NT2/D1 (cell line): ENCODE results near the gene OR52A1.
"Not testable (repeated sequence)": the region's sequence is repeated elsewhere in the genome, so short reads cannot be mapped to it uniquely, and the experiment has no call there.

Experiments used
- DNase-seq: peaks from one replicate; pipeline ENCODE4 v3.0.0-alpha.2; 2011; ENCODE audit warnings: low read depth, low spot score
- H3K27me3 ChIP-seq: 2 replicates; pipeline ENCODE4 v1.6.0; 2011; ENCODE audit warnings: mild to moderate bottlenecking; ENCODE audit not compliant: insufficient read length, insufficient read depth
- H3K36me3 ChIP-seq: 2 replicates; pipeline ENCODE4 v1.6.1; 2011; ENCODE audit warnings: mild to moderate bottlenecking, low read length, mixed read lengths; ENCODE audit not compliant: insufficient read depth, insufficient read length
- H3K4me1 ChIP-seq: 2 replicates; pipeline ENCODE4 v1.5.1; 2011; ENCODE audit not compliant: insufficient read depth, insufficient read length
- H3K4me3 ChIP-seq: 2 replicates; pipeline ENCODE4 v1.5.1; 2011; ENCODE audit warnings: low read depth; ENCODE audit not compliant: insufficient read length
- H3K9ac ChIP-seq: 2 replicates; pipeline ENCODE4 v1.6.0; 2011; ENCODE audit warnings: low read depth; ENCODE audit not compliant: insufficient read length
- H3K9me3 ChIP-seq: 2 replicates; pipeline ENCODE4 v1.5.1; 2011; ENCODE audit warnings: mild to moderate bottlenecking, low read length; ENCODE audit not compliant: insufficient read depth
- SUZ12 ChIP-seq: IDR thresholded peaks from 2 replicates; pipeline ENCODE4 v1.6.1; 2011; ENCODE audit not compliant: insufficient read length, insufficient read depth; ENCODE audit errors: extremely low read depth
- YY1 ChIP-seq: IDR thresholded peaks from 2 replicates; pipeline ENCODE4 v1.6.1; 2011; ENCODE audit not compliant: insufficient read length, insufficient read depth
- ZNF274 ChIP-seq: IDR thresholded peaks from 2 replicates; pipeline ENCODE4 v1.6.1; 2011; ENCODE audit warnings: mild to moderate bottlenecking, low read depth, low read length

Gene OR52A1

DNA sequence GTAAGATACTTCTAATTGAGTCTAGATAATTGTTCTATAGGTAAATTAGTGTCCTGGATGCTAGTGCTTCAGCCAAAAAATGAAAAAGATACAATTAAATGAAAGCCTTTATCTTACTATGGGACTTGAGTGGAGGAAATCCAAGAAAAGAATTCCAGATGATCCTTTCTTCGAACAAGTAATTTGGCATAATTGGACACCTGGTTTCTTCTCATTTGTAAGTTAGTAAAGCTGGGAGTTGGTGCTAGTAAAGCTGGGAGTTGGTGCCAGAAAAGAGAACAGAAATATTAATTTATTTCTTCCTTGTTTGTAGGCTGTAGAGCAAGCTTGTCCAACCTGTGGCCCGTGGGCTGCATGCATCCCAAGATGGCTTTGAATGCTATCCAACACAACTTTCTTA is 33.6 kb upstream of the OR52A1 start:
- no peak overlapping the region for H3K4me3 ChIP-seq
- H3K9me3 ChIP-seq, result peaks cover 6% of the 10 kb centered on the region
- H3K27me3 ChIP-seq, result no peaks in the 10 kb centered on the region
- no peaks in the 10 kb centered on the region for H3K36me3 ChIP-seq
- TF ChIP-seq SUZ12 (no peak), YY1 (no peak), ZNF274 (no peak)
- H3K9ac ChIP-seq, result no peak overlapping the region
- DNase-seq, result no peak
- no peaks in the 10 kb centered on the region for H3K4me1 ChIP-seq

- DNase-seq, result no peak
- H3K27me3 ChIP-seq, result no peaks in the 10 kb centered on the region
- no peaks in the 10 kb centered on the region for H3K9me3 ChIP-seq
- H3K4me3 ChIP-seq, result no peak overlapping the region
- H3K4me1 ChIP-seq, result no peaks in the 10 kb centered on the region
- TF ChIP-seq SUZ12 (no peak), YY1 (no peak), ZNF274 (no peak)
- no peaks in the 10 kb centered on the region for H3K36me3 ChIP-seq
- no peak overlapping the region for H3K9ac ChIP-seq
These were observed 23.7 kb upstream of the OR52A1 start for GRCh38 chr11:5178046-5178837.

GRCh38 chr11:5174934-5175333 is 20.4 kb upstream of the OR52A1 start:
- Histone ChIP-seq H3K4me1 (no peaks in the 10 kb centered on the region), H3K9ac (no peak overlapping the region), H3K27me3 (no peaks in the 10 kb centered on the region), H3K9me3 (no peaks in the 10 kb centered on the region), H3K36me3 (no peaks in the 10 kb centered on the region), H3K4me3 (no peak overlapping the region)
- no peak for TF ChIP-seq SUZ12
- TF ChIP-seq YY1, result no peak
- no peak for TF ChIP-seq ZNF274
- DNase-seq, result no peak

DNA sequence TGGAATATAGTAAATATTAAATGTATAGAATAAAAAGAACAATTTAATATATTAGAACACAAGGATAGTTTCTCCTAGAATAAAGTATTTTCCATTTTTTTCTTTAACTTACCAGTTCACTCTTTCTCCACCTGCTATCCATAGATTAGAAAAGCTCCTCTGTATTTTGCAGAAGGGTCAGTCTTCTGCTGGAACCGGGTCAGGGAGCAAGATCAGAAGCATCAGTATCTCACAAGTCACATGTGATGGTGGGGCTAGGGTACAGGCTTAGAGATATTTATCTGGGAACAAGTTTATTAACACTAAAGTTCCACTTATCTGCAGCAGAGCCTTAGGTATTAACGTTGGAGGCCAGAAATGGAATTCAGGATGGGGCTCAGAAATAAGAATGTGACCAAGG is 17.3 kb upstream of the OR52A1 start:
- TF ChIP-seq ZNF274 (no peak), YY1 (no peak), SUZ12 (no peak)
- H3K27me3 ChIP-seq, result no peaks in the 10 kb centered on the region
- DNase-seq, result no peak

GRCh38 chr11:5165898-5166297 is 11.3 kb upstream of the OR52A1 start:
- not testable (repeated sequence) for H3K9ac ChIP-seq, DNase-seq, H3K9me3 ChIP-seq, H3K27me3 ChIP-seq, H3K36me3 ChIP-seq, H3K4me1 ChIP-seq, H3K4me3 ChIP-seq

More for the DNA sequence above, 17.3 kb upstream of the OR52A1 start:
- H3K4me3 ChIP-seq, result no peak overlapping the region
- no peaks in the 10 kb centered on the region for H3K36me3 ChIP-seq
- H3K9me3 ChIP-seq, result no peaks in the 10 kb centered on the region
- H3K4me1 ChIP-seq, result no peaks in the 10 kb centered on the region
- no peak overlapping the region for H3K9ac ChIP-seq

GRCh38 chr11:5164807-5165206 is 10.2 kb upstream of the OR52A1 start:
- not testable (repeated sequence) for H3K9ac ChIP-seq, DNase-seq, H3K9me3 ChIP-seq, H3K36me3 ChIP-seq, H3K4me1 ChIP-seq, H3K4me3 ChIP-seq, H3K27me3 ChIP-seq

DNA sequence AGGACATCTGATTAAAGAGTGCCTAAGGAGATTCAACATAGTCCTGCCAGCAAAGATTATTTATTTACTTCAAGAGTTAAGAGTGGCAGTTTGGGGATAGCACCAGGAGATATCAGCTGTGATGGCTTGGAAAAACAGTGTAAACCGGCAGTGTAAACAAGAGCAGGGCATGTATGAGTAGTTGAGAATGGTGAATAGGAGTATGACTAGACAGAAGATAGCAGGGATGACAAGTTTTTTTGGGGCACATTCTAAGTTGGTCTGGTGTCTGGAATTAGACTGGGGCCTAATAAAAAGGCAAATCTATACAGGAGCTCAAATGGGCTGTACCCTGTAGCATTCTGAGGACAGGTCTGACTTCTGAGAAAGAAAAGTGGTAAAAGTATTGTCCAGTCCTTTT is 6.5 kb upstream of the OR52A1 start:
- H3K27me3 ChIP-seq, H3K9me3 ChIP-seq, H3K36me3 ChIP-seq, H3K4me3 ChIP-seq, H3K4me1 ChIP-seq, H3K9ac ChIP-seq, DNase-seq: not testable (repeated sequence)

DNA sequence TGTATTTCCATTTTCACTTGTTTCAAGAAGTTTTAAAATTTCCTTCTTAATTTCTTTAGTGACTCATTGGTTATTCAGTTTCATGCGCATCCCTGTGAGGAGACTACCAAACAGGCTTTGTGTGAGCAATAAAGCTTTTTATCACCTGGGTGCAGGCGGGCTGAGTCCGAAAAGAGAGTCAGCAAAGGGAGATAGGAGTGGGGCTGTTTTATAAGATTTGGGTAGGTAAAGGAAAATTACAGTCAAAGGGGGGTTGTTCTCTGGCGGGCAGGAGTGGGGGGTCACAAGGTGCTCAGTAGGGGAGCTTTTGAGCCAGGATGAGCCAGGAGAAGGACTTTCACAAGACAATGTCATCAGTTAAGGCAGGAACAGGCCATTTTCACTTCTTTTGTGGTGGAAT is 5.7 kb upstream of the OR52A1 start:
- DNase-seq, H3K9ac ChIP-seq, H3K4me1 ChIP-seq, H3K27me3 ChIP-seq, H3K4me3 ChIP-seq, H3K36me3 ChIP-seq, H3K9me3 ChIP-seq: not testable (repeated sequence)
